Measurements from ENCODE around the gene SHISA9.

- TF ChIP-seq CTCF (IDR thresholded peaks at IDR 0.05) (no peak), POLR2AphosphoS5 (IDR thresholded peaks at IDR 0.05) (no peak)
These were observed 388.1 kb downstream of the SHISA9 start for GRCh38 chr16:13289515-13289914.
